ENCODE measurements around the gene MLEC. TPM values are rescaled to one million over a fixed set of nuclear protein-coding genes. Genes with fewer than 3 reads are reported as not detected.

Gene MLEC
- total RNA-seq, 4 donors from 2014 or later, result 87.3 to 123 (median 104) TPM

GRCh38 chr12:120706029-120706428 is 19.1 kb downstream of the MLEC start:
- no peak for TF ChIP-seq POLR2A (IDR thresholded peaks at IDR 0.05)
- TF ChIP-seq CTCF (IDR thresholded peaks at IDR 0.05), result no peak
- Histone ChIP-seq H3K27ac (no peak overlapping the region), H3K27me3 (no peaks in the 10 kb centered on the region), H3K36me3 (peaks cover 0 to 22% (median 0%) of the 10 kb centered on the region in 3 donors), H3K9me3 (no peaks in the 10 kb centered on the region), H3K4me1 (peaks cover 0 to 7% (median 2%) of the 10 kb centered on the region in 4 donors), H3K4me3 (no peak overlapping the region)
- no peak for DNase-seq

- Histone ChIP-seq H3K27me3 (no peaks in the 10 kb centered on the region), H3K4me3 (no peak overlapping the region), H3K4me1 (peaks cover 0 to 20% (median 2%) of the 10 kb centered on the region in 4 donors), H3K27ac (no peak overlapping the region), H3K36me3 (peaks cover 0 to 4% (median 0%) of the 10 kb centered on the region in 3 donors), H3K9me3 (no peaks in the 10 kb centered on the region)
- no peak for DNase-seq
- TF ChIP-seq CTCF (IDR thresholded peaks at IDR 0.05) (no peak), POLR2A (IDR thresholded peaks at IDR 0.05) (no peak)
Observed at GRCh38 chr12:120708651-120709050, 21.7 kb downstream of the MLEC start.

- no peaks in the 10 kb centered on the region for H3K27me3 ChIP-seq
- peak within 1 kb of the TSS; percentile 68 to 87 (median 82) for H3K27ac ChIP-seq
- H3K4me3 ChIP-seq, result peak within 1 kb of the TSS; percentile 83 to 92 (median 90)
- H3K9me3 ChIP-seq, result no peaks in the 10 kb centered on the region
- TF ChIP-seq CTCF (IDR thresholded peaks at IDR 0.05) (no peak), POLR2A (IDR thresholded peaks at IDR 0.05) (peak in 1 of 2 donors; percentile 14)
- H3K36me3 ChIP-seq, result peaks cover 0 to 11% (median 0%) of the 10 kb centered on the region in 3 donors
- peak; percentile 68 to 85 (median 75) for DNase-seq
- H3K4me1 ChIP-seq, result peaks cover 0 to 20% (median 2%) of the 10 kb centered on the region in 4 donors
Observed at GRCh38 chr12:120710031-120710804, 23.3 kb downstream of the MLEC start, which contains the start of gene UNC119B. Gene UNC119B, plus strand, starts transcription at chr12:120710458. Its CDS starts 17 bp downstream, at chr12:120710475.

GRCh38 chr12:120710805-120711296 is 23.9 kb downstream of the MLEC start:
- no peaks in the 10 kb centered on the region for H3K9me3 ChIP-seq
- H3K4me1 ChIP-seq, result peaks cover 0 to 20% (median 2%) of the 10 kb centered on the region in 4 donors
- H3K4me3 ChIP-seq, result peak overlapping the region; percentile 83 to 92 (median 90)
- TF ChIP-seq CTCF (IDR thresholded peaks at IDR 0.05) (no peak), POLR2A (IDR thresholded peaks at IDR 0.05) (peak in 1 of 2 donors; percentile 18)
- DNase-seq, result peak in 2 of 3 donors; percentile 53 to 65
- H3K36me3 ChIP-seq, result peaks cover 0 to 15% (median 0%) of the 10 kb centered on the region in 3 donors
- H3K27ac ChIP-seq, result peak overlapping the region; percentile 68 to 87 (median 82)
- H3K27me3 ChIP-seq, result no peaks in the 10 kb centered on the region

GRCh38 chr12:120711411-120711810 is 24.5 kb downstream of the MLEC start:
- H3K27ac ChIP-seq, result peak overlapping the region in 3 of 4 donors; percentile 68 to 87 (median 86)
- DNase-seq, result no peak
- H3K4me3 ChIP-seq, result peak overlapping the region; percentile 83 to 92 (median 90)
- H3K4me1 ChIP-seq, result peaks cover 0 to 22% (median 2%) of the 10 kb centered on the region in 4 donors
- peaks cover 0 to 20% (median 0%) of the 10 kb centered on the region in 3 donors for H3K36me3 ChIP-seq
- no peaks in the 10 kb centered on the region for H3K9me3 ChIP-seq
- TF ChIP-seq POLR2A (IDR thresholded peaks at IDR 0.05) (no peak), CTCF (IDR thresholded peaks at IDR 0.05) (no peak)
- no peaks in the 10 kb centered on the region for H3K27me3 ChIP-seq
